ENCODE data around the gene PREP. TPM values are rescaled to one million over a fixed set of nuclear protein-coding genes. Genes with fewer than 3 reads are reported as not detected.

The PREP gene
- total and polyA plus RNA-seq, 8 donors = 11.0 to 53.3 (median 18.1) TPM

GRCh38 chr6:105294129-105294528 lies 108.8 kb downstream of the PREP start:
- no peaks in the 10 kb centered on the region for H3K9me3 ChIP-seq
- H3K36me3 ChIP-seq = peaks cover 0 to 12% (median 7%) of the 10 kb centered on the region in 4 donors
- H3K27ac ChIP-seq = no peak overlapping the region
- H3K4me3 ChIP-seq = no peak overlapping the region
- H3K27me3 ChIP-seq = no peaks in the 10 kb centered on the region
- TF ChIP-seq EP300 (IDR thresholded peaks at IDR 0.05) = no peak
- TF ChIP-seq, protein P1, sequence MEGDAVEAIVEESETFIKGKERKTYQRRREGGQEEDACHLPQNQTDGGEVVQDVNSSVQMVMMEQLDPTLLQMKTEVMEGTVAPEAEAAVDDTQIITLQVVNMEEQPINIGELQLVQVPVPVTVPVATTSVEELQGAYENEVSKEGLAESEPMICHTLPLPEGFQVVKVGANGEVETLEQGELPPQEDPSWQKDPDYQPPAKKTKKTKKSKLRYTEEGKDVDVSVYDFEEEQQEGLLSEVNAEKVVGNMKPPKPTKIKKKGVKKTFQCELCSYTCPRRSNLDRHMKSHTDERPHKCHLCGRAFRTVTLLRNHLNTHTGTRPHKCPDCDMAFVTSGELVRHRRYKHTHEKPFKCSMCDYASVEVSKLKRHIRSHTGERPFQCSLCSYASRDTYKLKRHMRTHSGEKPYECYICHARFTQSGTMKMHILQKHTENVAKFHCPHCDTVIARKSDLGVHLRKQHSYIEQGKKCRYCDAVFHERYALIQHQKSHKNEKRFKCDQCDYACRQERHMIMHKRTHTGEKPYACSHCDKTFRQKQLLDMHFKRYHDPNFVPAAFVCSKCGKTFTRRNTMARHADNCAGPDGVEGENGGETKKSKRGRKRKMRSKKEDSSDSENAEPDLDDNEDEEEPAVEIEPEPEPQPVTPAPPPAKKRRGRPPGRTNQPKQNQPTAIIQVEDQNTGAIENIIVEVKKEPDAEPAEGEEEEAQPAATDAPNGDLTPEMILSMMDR (IDR thresholded peaks at IDR 0.05) = no peak
- H3K4me1 ChIP-seq = peaks cover 3 to 23% (median 10%) of the 10 kb centered on the region in 4 donors
- intact Hi-C loops (cut with DNase I; ENCODE audit: low total_unique reads) = no loop called here
- 74 to 100% (median 98%) methylated on average over 2 of the region's 2 CpGs for WGBS, 5 donors
- no peak for DNase-seq

DNA sequence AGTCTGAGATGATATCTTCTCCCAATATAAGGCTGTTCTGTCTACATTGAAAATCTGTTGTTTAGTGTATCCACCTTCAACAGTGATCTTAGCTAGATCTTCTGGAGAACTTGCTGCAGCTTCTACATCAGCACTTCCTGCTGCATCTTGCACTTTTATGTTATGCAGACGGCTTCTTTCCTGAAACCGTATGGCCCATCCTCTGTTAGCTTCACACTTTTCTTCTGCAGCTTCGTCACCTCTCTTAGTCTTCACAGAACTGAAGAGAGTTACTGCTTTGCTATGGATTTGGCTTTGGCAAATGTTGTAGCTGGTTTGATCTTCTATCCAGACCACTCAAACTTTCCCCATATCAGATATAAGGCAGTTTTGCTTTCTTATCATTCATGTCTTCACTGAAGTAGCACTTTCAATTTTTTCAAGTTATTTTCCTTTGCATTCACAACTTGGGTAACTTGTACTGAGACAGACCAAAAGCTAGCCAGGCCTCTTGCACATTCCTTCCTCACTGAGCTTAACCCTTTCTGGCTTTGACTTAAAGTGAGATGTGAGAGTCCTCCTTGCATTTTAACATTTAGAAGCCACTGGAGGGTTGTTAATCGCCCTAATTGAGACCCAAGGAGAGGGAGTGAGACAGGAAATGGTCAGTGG lies 110.1 kb downstream of the PREP start:
- Histone ChIP-seq H3K4me3 (no peak overlapping the region), H3K36me3 (peaks cover 9 to 13% (median 10%) of the 10 kb centered on the region in 4 donors), H3K27me3 (no peaks in the 10 kb centered on the region), H3K9me3 (no peaks in the 10 kb centered on the region), H3K4me1 (peaks cover 3 to 27% (median 12%) of the 10 kb centered on the region in 4 donors), H3K27ac (no peak overlapping the region)
- TF ChIP-seq POLR2AphosphoS5 (IDR thresholded peaks at IDR 0.05) (no peak), EP300 (IDR thresholded peaks at IDR 0.05) (no peak), POLR2A (IDR thresholded peaks at IDR 0.05) (no peak)
- TF ChIP-seq, protein P1 (IDR thresholded peaks at IDR 0.05) = no peak
- intact Hi-C loops (cut with DNase I; ENCODE audit: low total_unique reads) = no loop called here
- no peak for DNase-seq
- 92 to 96% (median 95%) methylated on average over 4 of the region's 4 CpGs for WGBS, 5 donors

GRCh38 chr6:105291525-105291924 lies 111.4 kb downstream of the PREP start:
- Histone ChIP-seq H3K4me1 (peaks cover 3 to 27% (median 12%) of the 10 kb centered on the region in 4 donors), H3K36me3 (peaks cover 9 to 23% (median 19%) of the 10 kb centered on the region in 4 donors), H3K9me3 (no peaks in the 10 kb centered on the region), H3K27ac (no peak overlapping the region), H3K4me3 (no peak overlapping the region), H3K27me3 (no peaks in the 10 kb centered on the region)
- no peak for DNase-seq
- intact Hi-C loops (cut with DNase I; ENCODE audit: low total_unique reads) = no loop called here
- TF ChIP-seq POLR2AphosphoS5 (IDR thresholded peaks at IDR 0.05) = no peak
- TF ChIP-seq POLR2A (IDR thresholded peaks at IDR 0.05) = no peak
- TF ChIP-seq, protein P1 (IDR thresholded peaks at IDR 0.05) = no peak
- TF ChIP-seq EP300 (IDR thresholded peaks at IDR 0.05) = no peak
- WGBS, 5 donors = 57 to 75% (median 66%) methylated on average over 1 of the region's 1 CpG

GRCh38 chr6:105282631-105283585 lies 120.0 kb downstream of the PREP start:
- no peak overlapping the region for H3K27ac ChIP-seq
- H3K4me1 ChIP-seq = peaks cover 0 to 5% (median 0%) of the 10 kb centered on the region in 4 donors
- TF ChIP-seq POLR2AphosphoS5 (IDR thresholded peaks at IDR 0.05) (no peak), EP300 (IDR thresholded peaks at IDR 0.05) (no peak), POLR2A (IDR thresholded peaks at IDR 0.05) (no peak)
- TF ChIP-seq, protein P1 (IDR thresholded peaks at IDR 0.05) = no peak
- intact Hi-C loops (cut with DNase I; ENCODE audit: low total_unique reads) = no loop called here
- 78 to 88% (median 88%) methylated on average over 18 of the region's 18 CpGs for WGBS, 5 donors
- H3K36me3 ChIP-seq = peaks cover 25 to 95% (median 91%) of the 10 kb centered on the region in 4 donors
- no peak overlapping the region for H3K4me3 ChIP-seq
- no peaks in the 10 kb centered on the region for H3K27me3 ChIP-seq
- H3K9me3 ChIP-seq = no peaks in the 10 kb centered on the region
- DNase-seq = no peak
